Measurements from ENCODE around the gene KANSL1. TPM values are rescaled to one million over a fixed set of nuclear protein-coding genes. Genes with fewer than 3 reads are reported as not detected.

KANSL1 gene
- total and polyA plus RNA-seq, 12 donors = 23.2 to 81.2 (median 58.0) TPM

DNA sequence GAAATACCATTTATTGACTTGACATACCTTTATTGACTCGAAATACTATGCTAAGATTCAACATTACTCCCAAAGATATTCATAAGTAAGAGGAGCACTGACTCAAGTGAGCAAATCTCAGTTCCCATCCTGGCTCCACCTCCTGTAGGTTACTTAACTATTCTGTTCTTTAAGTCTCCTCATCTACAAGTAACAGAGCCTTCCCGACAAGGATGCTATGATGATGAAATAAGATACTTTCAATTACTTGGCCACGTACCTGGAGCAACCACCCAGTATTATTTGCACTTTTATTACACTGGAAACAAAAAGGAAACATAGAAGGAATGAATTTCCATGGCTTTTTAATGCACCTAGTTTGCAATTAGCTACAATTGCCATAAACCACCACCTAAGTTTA lies 16.3 kb downstream of the KANSL1 start:
- H3K36me3 ChIP-seq (replicated peaks in 1 of 2) = peaks cover 0 to 1% of the 10 kb centered on the region in 2 donors
- WGBS, 4 donors = 80 to 89% (median 82%) methylated on average over 3 of the region's 3 CpGs
- H3K9me3 ChIP-seq (replicated peaks in 1 of 3) = no peaks in the 10 kb centered on the region
- TF ChIP-seq POLR2A (IDR thresholded peaks at IDR 0.05) = no peak
- TF ChIP-seq CTCF (IDR thresholded peaks at IDR 0.05) = no peak
- H3K4me3 ChIP-seq = no peak overlapping the region
- no peak for DNase-seq
- peaks cover 18 to 76% of the 10 kb centered on the region in 2 donors for H3K4me1 ChIP-seq (replicated peaks in 1 of 2)
- intact Hi-C loops (cut with DNase I) = no loop called here
- H3K27me3 ChIP-seq = no peaks in the 10 kb centered on the region
- no peak overlapping the region for H3K27ac ChIP-seq

GRCh38 chr17:46175891-46176290 lies 17.3 kb downstream of the KANSL1 start:
- no peak for DNase-seq
- peaks cover 0 to 12% of the 10 kb centered on the region in 2 donors for H3K36me3 ChIP-seq (replicated peaks in 1 of 2)
- no peak overlapping the region for H3K4me3 ChIP-seq
- WGBS, 4 donors = 26 to 37% (median 28%) methylated on average over 1 of the region's 1 CpG
- TF ChIP-seq CTCF (IDR thresholded peaks at IDR 0.05) = no peak
- no peak for TF ChIP-seq POLR2A (IDR thresholded peaks at IDR 0.05)
- H3K27ac ChIP-seq = no peak overlapping the region
- no peaks in the 10 kb centered on the region for H3K27me3 ChIP-seq
- no peaks in the 10 kb centered on the region for H3K9me3 ChIP-seq (replicated peaks in 1 of 3)
- intact Hi-C loops (cut with DNase I) = no loop called here
- H3K4me1 ChIP-seq (replicated peaks in 1 of 2) = peaks cover 18 to 76% of the 10 kb centered on the region in 2 donors

DNA sequence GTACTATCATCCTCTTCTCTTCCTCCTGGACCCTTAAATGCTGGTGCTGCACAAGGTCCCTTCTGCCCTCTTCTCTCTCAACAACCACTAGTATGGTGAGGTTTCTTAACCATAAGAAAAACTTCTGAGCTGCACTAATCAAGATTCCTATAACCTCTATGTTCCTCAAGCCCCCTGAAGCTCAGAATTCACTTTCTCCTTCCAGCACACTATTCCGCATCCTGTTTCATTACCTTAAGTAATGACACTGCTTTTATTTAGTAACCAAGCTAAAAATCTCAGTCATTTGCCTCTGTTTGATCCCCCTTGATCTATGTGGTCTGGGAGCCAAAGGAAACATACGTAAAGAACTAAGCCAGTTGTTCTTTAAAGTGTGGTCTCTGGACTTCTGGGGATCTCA lies 20.1 kb downstream of the KANSL1 start:
- TF ChIP-seq CTCF (IDR thresholded peaks at IDR 0.05) (no peak), POLR2A (IDR thresholded peaks at IDR 0.05) (no peak)
- WGBS, 4 donors = 87 to 94% (median 92%) methylated on average over 2 of the region's 2 CpGs
- H3K9me3 ChIP-seq (replicated peaks in 1 of 3) = no peaks in the 10 kb centered on the region
- no peak overlapping the region for H3K4me3 ChIP-seq
- H3K27ac ChIP-seq = no peak overlapping the region
- no peaks in the 10 kb centered on the region for H3K27me3 ChIP-seq
- intact Hi-C loops (cut with DNase I) = no loop called here
- peaks cover 0 to 16% of the 10 kb centered on the region in 2 donors for H3K36me3 ChIP-seq (replicated peaks in 1 of 2)
- DNase-seq = no peak
- H3K4me1 ChIP-seq (replicated peaks in 1 of 2) = peaks cover 11 to 66% of the 10 kb centered on the region in 2 donors

GRCh38 chr17:46171939-46172338 lies 21.3 kb downstream of the KANSL1 start:
- Histone ChIP-seq H3K36me3 (replicated peaks in 1 of 2) (peaks cover 0 to 16% of the 10 kb centered on the region in 2 donors), H3K27me3 (no peaks in the 10 kb centered on the region), H3K4me1 (replicated peaks in 1 of 2) (peaks cover 16 to 66% of the 10 kb centered on the region in 2 donors), H3K4me3 (no peak overlapping the region), H3K9me3 (replicated peaks in 1 of 3) (no peaks in the 10 kb centered on the region), H3K27ac (no peak overlapping the region)
- no peak for DNase-seq
- intact Hi-C loops (cut with DNase I) = no loop called here
- 90 to 94% (median 92%) methylated on average over 14 of the region's 14 CpGs for WGBS, 4 donors
- TF ChIP-seq POLR2A (IDR thresholded peaks at IDR 0.05) (no peak), CTCF (IDR thresholded peaks at IDR 0.05) (no peak)
